CD4-positive, alpha-beta T cell treated with Interferon gamma for 1 hour (primary cell): ENCODE data around the gene GPR146.
"Not testable (repeated sequence)": the region's sequence is repeated elsewhere in the genome, so short reads cannot be mapped to it uniquely, and the experiment has no call there.

Source experiments
- DNase-seq: peaks from one replicate; pipeline ENCODE4 v3.0.0-alpha.2; 2020

Gene GPR146

GRCh38 chr7:1059200-1060091 lies 15.1 kb downstream of the GPR146 start:
- DNase-seq: peak; percentile 28

- DNase-seq: peak; percentile 39
These were observed 16.1 kb downstream of the GPR146 start for GRCh38 chr7:1060315-1061072.

- DNase-seq: no peak
These were observed 16.8 kb downstream of the GPR146 start for GRCh38 chr7:1061180-1061579.

GRCh38 chr7:1062296-1063294 lies 18.2 kb downstream of the GPR146 start:
- peak; percentile 66 for DNase-seq

GRCh38 chr7:1063361-1063760 lies 19.0 kb downstream of the GPR146 start:
- DNase-seq: no peak

GRCh38 chr7:1064581-1064980 lies 20.2 kb downstream of the GPR146 start:
- DNase-seq: no peak

- no peak for DNase-seq
These were observed 20.9 kb downstream of the GPR146 start for GRCh38 chr7:1065263-1065584.

- peak; percentile 78 for DNase-seq
These were observed 21.4 kb downstream of the GPR146 start for GRCh38 chr7:1065585-1066241.

GRCh38 chr7:1066242-1066588 lies 21.9 kb downstream of the GPR146 start:
- no peak for DNase-seq

- DNase-seq: no peak
These were observed 23.7 kb downstream of the GPR146 start for GRCh38 chr7:1068013-1068412.

- no peak for DNase-seq
These were observed 24.3 kb downstream of the GPR146 start for GRCh38 chr7:1068619-1069018.

- DNase-seq: no peak
These were observed 26.2 kb downstream of the GPR146 start for GRCh38 chr7:1070544-1071011.

- DNase-seq: no peak
These were observed 27.4 kb downstream of the GPR146 start for GRCh38 chr7:1071731-1072254.

GRCh38 chr7:1073142-1073977 lies 29.0 kb downstream of the GPR146 start:
- DNase-seq: no peak

GRCh38 chr7:1074018-1074417 lies 29.7 kb downstream of the GPR146 start:
- not testable (repeated sequence) for DNase-seq

- no peak for DNase-seq
These were observed 30.5 kb downstream of the GPR146 start for GRCh38 chr7:1074593-1075431.

GRCh38 chr7:1076184-1077072 lies 32.1 kb downstream of the GPR146 start:
- DNase-seq: no peak

- DNase-seq: no peak
These were observed 34.2 kb downstream of the GPR146 start for GRCh38 chr7:1078519-1078918.

- DNase-seq: no peak
These were observed 34.6 kb downstream of the GPR146 start for GRCh38 chr7:1078985-1079384.
